Karpas-422 (cell line): ENCODE measurements around the gene SLC2A5. TPM values are rescaled to one million over a fixed set of nuclear protein-coding genes. Genes with fewer than 3 reads are reported as not detected.

Experiments
- DNase-seq: peaks from one replicate; pipeline ENCODE4 v3.0.0-alpha.2; 2015
- H2AFZ ChIP-seq: fragments of 200-600 bp; sonication (generic); 2 replicates; pipeline ENCODE4 v1.6.1; 2014; ENCODE audit warnings: antibody characterized with exemption, low read length, mixed read lengths
- H3K27ac ChIP-seq: fragments of 200-600 bp; sonication (generic); 2 replicates; pipeline ENCODE4 v1.5.1; 2014; ENCODE audit warnings: mild to moderate bottlenecking, low read length, moderate library complexity
- H3K27me3 ChIP-seq: fragments of 200-600 bp; sonication (generic); 2 replicates; pipeline ENCODE4 v1.6.1; 2014; ENCODE audit warnings: low read length, mixed read lengths
- H3K36me3 ChIP-seq: fragments of 200-600 bp; sonication (generic); 2 replicates; pipeline ENCODE4 v1.6.1; 2014; ENCODE audit warnings: low read length, mixed read lengths; ENCODE audit not compliant: insufficient read depth
- H3K4me1 ChIP-seq: fragments of 200-600 bp; sonication (generic); 2 replicates; pipeline ENCODE4 v1.6.1; 2014; ENCODE audit warnings: mild to moderate bottlenecking, low read length, mixed read lengths
- H3K4me2 ChIP-seq: fragments of 200-600 bp; sonication (generic); 2 replicates; pipeline ENCODE4 v1.6.1; 2014; ENCODE audit warnings: low read length, low read depth, mild to moderate bottlenecking; ENCODE audit not compliant: poor library complexity, severe bottlenecking
- H3K4me3 ChIP-seq: fragments of 200-600 bp; sonication (generic); 2 replicates; pipeline ENCODE4 v1.5.1; 2014; ENCODE audit warnings: mild to moderate bottlenecking, antibody characterized with exemption, low read length, mixed read lengths
- H3K79me2 ChIP-seq: fragments of 200-600 bp; sonication (generic); 2 replicates; pipeline ENCODE4 v1.6.1; 2014; ENCODE audit warnings: mild to moderate bottlenecking, low read length, mixed read lengths
- H3K9ac ChIP-seq: fragments of 200-600 bp; sonication (generic); 2 replicates; pipeline ENCODE4 v1.6.0; 2014; ENCODE audit warnings: low read length
- H3K9me2 ChIP-seq: fragments of 200-600 bp; sonication (generic), shearing (Covaris generic); replicated peaks from 2 replicates; pipeline ENCODE4 v1.6.0; 2014; ENCODE audit warnings: mild to moderate bottlenecking, low read length, moderate library complexity; ENCODE audit not compliant: insufficient read depth
- H3K9me3 ChIP-seq: fragments of 300-700, 200-600 bp; sonication (generic); 2 replicates; pipeline ENCODE4 v1.6.1; 2014; ENCODE audit warnings: low read length, mixed read lengths
- H4K20me1 ChIP-seq: fragments of 200-600 bp; sonication (generic); 2 replicates; pipeline ENCODE4 v1.6.1; 2014; ENCODE audit warnings: mild to moderate bottlenecking, antibody characterized with exemption, low read length, low read depth; ENCODE audit not compliant: insufficient read depth
- total RNA-seq: library from RNA; depleted of rRNA; stranded (reverse); fragments of >200 nt; shearing (Covaris generic); gene quantifications from 2 replicates; pipeline ENCODE4 v1.2.3, GENCODE V29; 2014; ENCODE audit warnings: low replicate concordance

SLC2A5 gene
- total RNA-seq, 1 experiment from 2014 or later: 0.22 TPM

- Histone ChIP-seq H3K4me2 (peak overlapping the region; percentile 64), H3K27ac (no peak overlapping the region), H3K9me2 (no peaks in the 10 kb centered on the region), H3K9ac (no peak overlapping the region; the same call in 1 of the 2 replicates), H3K4me3 (no peak overlapping the region), H3K4me1 (peaks cover 29% of the 10 kb centered on the region), H4K20me1 (no peaks in the 10 kb centered on the region), H3K27me3 (no peaks in the 10 kb centered on the region), H3K36me3 (no peaks in the 10 kb centered on the region), H3K79me2 (no peaks in the 10 kb centered on the region), H2AFZ (no peak overlapping the region), H3K9me3 (no peaks in the 10 kb centered on the region)
- DNase-seq: no peak
Observed at GRCh38 chr1:9062021-9062471, 7.4 kb downstream of the SLC2A5 start.

- Histone ChIP-seq H3K9ac (no peak overlapping the region), H3K9me3 (no peaks in the 10 kb centered on the region), H2AFZ (no peak overlapping the region), H4K20me1 (no peaks in the 10 kb centered on the region), H3K4me3 (no peak overlapping the region), H3K36me3 (no peaks in the 10 kb centered on the region), H3K9me2 (no peaks in the 10 kb centered on the region), H3K27me3 (no peaks in the 10 kb centered on the region), H3K4me1 (peaks cover 29% of the 10 kb centered on the region), H3K4me2 (peak overlapping the region; percentile 64), H3K79me2 (no peaks in the 10 kb centered on the region), H3K27ac (no peak overlapping the region)
- peak; percentile 37 for DNase-seq
Observed at GRCh38 chr1:9061252-9061960, 8.0 kb downstream of the SLC2A5 start.

- Histone ChIP-seq H3K79me2 (no peaks in the 10 kb centered on the region), H3K9me2 (no peaks in the 10 kb centered on the region), H3K4me3 (no peak overlapping the region), H3K27ac (no peak overlapping the region), H3K4me1 (peaks cover 29% of the 10 kb centered on the region), H3K27me3 (no peaks in the 10 kb centered on the region), H3K9ac (no peak overlapping the region), H3K4me2 (no peak overlapping the region), H3K9me3 (no peaks in the 10 kb centered on the region), H3K36me3 (no peaks in the 10 kb centered on the region), H2AFZ (no peak overlapping the region), H4K20me1 (no peaks in the 10 kb centered on the region)
- no peak for DNase-seq
Observed at GRCh38 chr1:9059891-9060744, 9.3 kb downstream of the SLC2A5 start.

GRCh38 chr1:9058465-9058864 lies 11.0 kb downstream of the SLC2A5 start:
- Histone ChIP-seq H3K4me3 (no peak overlapping the region), H3K9me3 (no peaks in the 10 kb centered on the region), H3K4me2 (no peak overlapping the region), H3K79me2 (no peaks in the 10 kb centered on the region), H3K9me2 (no peaks in the 10 kb centered on the region), H3K27ac (no peak overlapping the region), H3K27me3 (no peaks in the 10 kb centered on the region), H3K4me1 (peaks cover 21% of the 10 kb centered on the region), H2AFZ (no peak overlapping the region), H3K36me3 (no peaks in the 10 kb centered on the region), H3K9ac (no peak overlapping the region), H4K20me1 (no peaks in the 10 kb centered on the region)
- no peak for DNase-seq

- no peaks in the 10 kb centered on the region for H3K79me2 ChIP-seq
- H3K4me1 ChIP-seq: peaks cover 15% of the 10 kb centered on the region
- H3K9me3 ChIP-seq: no peaks in the 10 kb centered on the region
- H3K9ac ChIP-seq: no peak overlapping the region
- no peak for DNase-seq
- no peaks in the 10 kb centered on the region for H4K20me1 ChIP-seq
- no peaks in the 10 kb centered on the region for H3K36me3 ChIP-seq
- H3K4me3 ChIP-seq: no peak overlapping the region
- no peak overlapping the region for H3K27ac ChIP-seq
- H3K4me2 ChIP-seq: no peak overlapping the region
- no peak overlapping the region for H2AFZ ChIP-seq
- H3K27me3 ChIP-seq: no peaks in the 10 kb centered on the region
- no peaks in the 10 kb centered on the region for H3K9me2 ChIP-seq
Observed at GRCh38 chr1:9057851-9058250, 11.6 kb downstream of the SLC2A5 start.

GRCh38 chr1:9052272-9053049 lies 17.0 kb downstream of the SLC2A5 start:
- no peaks in the 10 kb centered on the region for H4K20me1 ChIP-seq
- no peak overlapping the region for H2AFZ ChIP-seq
- no peaks in the 10 kb centered on the region for H3K9me3 ChIP-seq
- no peaks in the 10 kb centered on the region for H3K36me3 ChIP-seq
- no peak overlapping the region for H3K4me3 ChIP-seq
- no peak for DNase-seq
- H3K27me3 ChIP-seq: no peaks in the 10 kb centered on the region
- no peak overlapping the region for H3K4me2 ChIP-seq
- H3K9me2 ChIP-seq: no peaks in the 10 kb centered on the region
- H3K79me2 ChIP-seq: no peaks in the 10 kb centered on the region
- H3K27ac ChIP-seq: no peak overlapping the region
- no peaks in the 10 kb centered on the region for H3K4me1 ChIP-seq
- H3K9ac ChIP-seq: no peak overlapping the region

- Histone ChIP-seq H4K20me1 (no peaks in the 10 kb centered on the region), H3K4me1 (no peaks in the 10 kb centered on the region), H3K4me3 (no peak overlapping the region), H3K79me2 (no peaks in the 10 kb centered on the region), H3K9ac (no peak overlapping the region), H3K27me3 (no peaks in the 10 kb centered on the region), H3K4me2 (no peak overlapping the region), H3K27ac (no peak overlapping the region), H3K9me3 (no peaks in the 10 kb centered on the region), H2AFZ (no peak overlapping the region), H3K36me3 (no peaks in the 10 kb centered on the region), H3K9me2 (no peaks in the 10 kb centered on the region)
- no peak for DNase-seq
Observed at GRCh38 chr1:9051379-9051778, 18.1 kb downstream of the SLC2A5 start.

- Histone ChIP-seq H2AFZ (no peak overlapping the region), H3K36me3 (no peaks in the 10 kb centered on the region), H3K9me2 (no peaks in the 10 kb centered on the region), H4K20me1 (no peaks in the 10 kb centered on the region), H3K79me2 (no peaks in the 10 kb centered on the region), H3K4me3 (no peak overlapping the region), H3K9me3 (no peaks in the 10 kb centered on the region), H3K27me3 (no peaks in the 10 kb centered on the region), H3K4me1 (no peaks in the 10 kb centered on the region), H3K9ac (no peak overlapping the region), H3K27ac (no peak overlapping the region), H3K4me2 (no peak overlapping the region)
- DNase-seq: no peak
Observed at GRCh38 chr1:9050803-9051202, 18.6 kb downstream of the SLC2A5 start.
